GM18517 (cell line): ENCODE measurements around the gene CFD.
"Not testable (repeated sequence)": the region's sequence is repeated elsewhere in the genome, so short reads cannot be mapped to it uniquely, and the experiment has no call there.

Experiments used
- ATAC-seq: cut with Tn5 transposase; IDR thresholded peaks from one replicate; pipeline ENCODE4 v1.9.1; 2021; ENCODE audit warnings: mild to moderate bottlenecking, moderate library complexity; ENCODE audit not compliant: unreplicated experiment

The CFD gene

GRCh38 chr19:852136-853013 is 7.1 kb upstream of the CFD start, which contains the start of gene ELANE:
TSS of gene ELANE (plus strand) at chr19:852303. CDS start at chr19:852329, 26 bp downstream.
- no peak for ATAC-seq

GRCh38 chr19:853014-853585 is 6.4 kb upstream of the CFD start:
- no peak for ATAC-seq

- ATAC-seq = not testable (repeated sequence)
Observed at GRCh38 chr19:853614-854220, 5.7 kb upstream of the CFD start.

- ATAC-seq = no peak
Observed at GRCh38 chr19:854549-854948, 4.9 kb upstream of the CFD start.

- no peak for ATAC-seq
Observed at GRCh38 chr19:855142-855541, 4.3 kb upstream of the CFD start.

- ATAC-seq = no peak
Observed at GRCh38 chr19:855566-856120, 3.8 kb upstream of the CFD start.

- ATAC-seq = no peak
Observed at GRCh38 chr19:858284-858683, 1.2 kb upstream of the CFD start.

GRCh38 chr19:861141-861755 is 1.8 kb downstream of the CFD start:
- no peak for ATAC-seq

- no peak for ATAC-seq
Observed at GRCh38 chr19:861756-862580, 2.5 kb downstream of the CFD start.

GRCh38 chr19:862581-863314 is 3.3 kb downstream of the CFD start:
- no peak for ATAC-seq

GRCh38 chr19:863315-863620 is 3.8 kb downstream of the CFD start:
- ATAC-seq = no peak

GRCh38 chr19:866769-867300 is 7.4 kb downstream of the CFD start:
- ATAC-seq = no peak

GRCh38 chr19:867301-867793 is 7.9 kb downstream of the CFD start:
- ATAC-seq = no peak

GRCh38 chr19:867855-868457 is 8.5 kb downstream of the CFD start:
- no peak for ATAC-seq

GRCh38 chr19:868458-869244 is 9.2 kb downstream of the CFD start:
- ATAC-seq = no peak

GRCh38 chr19:869245-870177 is 10.0 kb downstream of the CFD start:
- no peak for ATAC-seq

GRCh38 chr19:870314-870713 is 10.8 kb downstream of the CFD start:
- no peak for ATAC-seq
